ENCODE data around the gene ATAD3C. TPM values are rescaled to one million over a fixed set of nuclear protein-coding genes. Genes with fewer than 3 reads are reported as not detected.
"Not testable (repeated sequence)": the region's sequence is repeated elsewhere in the genome, so short reads cannot be mapped to it uniquely, and the experiment has no call there.

ATAD3C gene
- total RNA-seq, 3 donors from 2014 or later = 0.35 to 1.4 (median 0.55) TPM

GRCh38 chr1:1507305-1507704 is 57.8 kb downstream of the ATAD3C start:
- H3K4me3 ChIP-seq = no peak overlapping the region
- DNase-seq (no peak), ATAC-seq (no peak)
- no peaks in the 10 kb centered on the region for H3K36me3 ChIP-seq (ENCODE audit: low read depth)
- no peak for TF ChIP-seq CTCF (IDR thresholded peaks at IDR 0.05)
- intact Hi-C loops (cut with DNase I, micrococcal nuclease) = no loop called here
- peaks cover 9% of the 10 kb centered on the region for H3K4me1 ChIP-seq (ENCODE audit: low read depth)
- no peaks in the 10 kb centered on the region for H3K9me3 ChIP-seq

- H3K4me3 ChIP-seq; DNase-seq; H3K9me3 ChIP-seq; ATAC-seq; H3K36me3 ChIP-seq (ENCODE audit: low read depth); intact Hi-C loops (cut with DNase I, micrococcal nuclease): not testable (repeated sequence)
- peaks cover 12% of the 10 kb centered on the region for H3K4me1 ChIP-seq (ENCODE audit: low read depth)
Measured at GRCh38 chr1:1508775-1509464, 59.4 kb downstream of the ATAD3C start.

DNA sequence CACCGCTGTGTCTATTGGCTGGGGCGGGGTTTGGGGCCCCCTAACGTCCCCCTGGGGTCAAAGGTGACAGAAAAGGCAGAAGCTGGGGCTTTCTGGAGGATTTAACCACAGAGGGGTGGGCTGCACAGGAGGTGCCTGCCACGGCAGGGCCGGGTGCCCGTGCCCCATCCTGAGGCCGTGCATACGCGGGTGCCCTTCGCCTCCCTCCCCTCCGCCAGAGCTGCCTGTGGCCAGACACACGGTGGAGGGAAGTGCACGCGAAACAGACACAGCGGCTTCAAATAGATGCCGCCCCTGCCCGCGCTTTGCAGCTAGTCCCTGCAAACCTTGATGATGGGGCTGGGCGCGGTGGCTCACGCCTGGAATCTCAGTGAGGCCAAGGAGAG is 60.0 kb downstream of the ATAD3C start:
- H3K4me3 ChIP-seq; H3K9me3 ChIP-seq; ATAC-seq; intact Hi-C loops (cut with DNase I, micrococcal nuclease); H3K36me3 ChIP-seq (ENCODE audit: low read depth); DNase-seq: not testable (repeated sequence)
- peaks cover 12% of the 10 kb centered on the region for H3K4me1 ChIP-seq (ENCODE audit: low read depth)

DNA sequence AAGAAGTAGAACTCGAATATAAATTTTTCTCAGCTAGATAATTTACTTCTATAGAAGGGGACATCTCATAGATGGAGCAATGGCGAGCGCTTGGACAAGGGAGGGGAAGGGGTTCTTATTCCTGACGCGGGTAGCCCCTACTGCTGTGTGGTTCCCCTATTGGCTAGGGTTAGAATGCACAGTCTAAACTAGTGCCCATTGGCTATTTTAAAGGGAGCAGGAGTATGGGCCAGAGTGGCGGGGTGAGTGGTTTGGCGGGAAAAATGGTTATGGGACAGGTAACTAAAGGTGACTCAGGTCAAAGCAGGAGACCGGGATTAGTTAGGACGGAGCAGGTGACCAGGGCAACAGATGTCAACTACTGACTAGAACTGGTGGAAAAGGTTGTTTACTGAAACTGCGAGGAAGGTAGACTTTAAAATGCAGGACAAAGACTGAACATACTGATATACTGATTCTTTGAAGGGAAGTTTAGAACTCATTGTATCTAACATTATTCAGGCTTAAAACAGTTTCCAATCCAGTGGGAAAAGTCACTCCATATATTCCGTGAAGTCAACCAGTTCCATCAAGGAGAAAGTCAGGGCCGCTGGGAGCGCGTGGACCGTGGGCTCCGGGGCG is 61.5 kb downstream of the ATAD3C start:
- Histone ChIP-seq H3K36me3 (ENCODE audit: low read depth) (no peaks in the 10 kb centered on the region), H3K4me3 (peak overlapping the region; percentile 83), H3K9me3 (no peaks in the 10 kb centered on the region), H3K4me1 (ENCODE audit: low read depth) (peaks cover 7% of the 10 kb centered on the region)
- no peak for TF ChIP-seq CTCF (IDR thresholded peaks at IDR 0.05)
- intact Hi-C loops (cut with DNase I, micrococcal nuclease) = no loop called here
- peak in 1 of 3 donors; percentile 23 for DNase-seq
- ATAC-seq = peak; percentile 5

DNA sequence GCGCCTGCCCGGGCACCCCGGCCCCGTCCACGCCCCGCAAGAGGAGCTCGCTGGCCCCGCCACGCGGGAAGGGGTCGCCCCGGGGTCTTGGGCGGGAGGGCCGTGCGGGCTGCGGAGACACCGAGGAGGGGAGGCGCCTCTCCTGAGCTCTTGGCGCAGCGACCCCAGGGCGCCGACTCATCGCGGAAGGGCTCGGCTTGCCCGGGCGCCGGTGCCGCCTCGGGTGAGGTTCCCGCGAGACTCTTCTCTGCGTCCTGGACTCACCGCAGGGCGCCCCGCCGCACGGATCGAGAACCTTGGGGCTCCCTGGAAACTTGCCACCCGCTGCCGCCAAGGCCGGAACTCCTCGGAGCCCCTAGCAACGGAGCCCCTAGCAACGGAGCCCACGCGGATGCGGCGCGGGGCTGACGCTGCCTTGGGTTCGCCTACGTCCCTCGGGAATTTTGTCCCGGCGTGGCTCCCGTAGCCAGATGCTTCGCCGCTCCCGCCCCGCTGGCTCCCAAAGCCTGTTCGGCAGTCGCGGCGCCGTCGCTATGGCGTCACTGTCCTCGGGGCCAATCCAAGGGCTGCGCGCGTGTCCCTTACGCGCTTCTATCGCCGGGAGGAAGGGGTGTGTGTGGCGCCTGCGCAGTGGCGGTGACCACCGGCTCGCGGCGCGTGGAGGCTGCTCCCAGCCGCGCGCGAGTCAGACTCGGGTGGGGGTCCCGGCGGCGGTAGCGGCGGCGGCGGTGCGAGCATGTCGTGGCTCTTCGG is 62.2 kb downstream of the ATAD3C start, which contains the start of gene ATAD3A:
TSS of gene ATAD3A (plus strand) at position 630 of the 753 bp plus-strand sequence. CDS start at position 737, 107 bp downstream.
- Histone ChIP-seq H3K4me3 (peak within 1 kb of the TSS; percentile 83), H3K4me1 (ENCODE audit: low read depth) (peaks cover 7% of the 10 kb centered on the region), H3K36me3 (ENCODE audit: low read depth) (no peaks in the 10 kb centered on the region), H3K9me3 (no peaks in the 10 kb centered on the region)
- ATAC-seq (peak; percentile 98), DNase-seq (peak; percentile 99)
- intact Hi-C loops (cut with DNase I, micrococcal nuclease) = no loop called here
- TF ChIP-seq CTCF (IDR thresholded peaks at IDR 0.05) = no peak

DNA sequence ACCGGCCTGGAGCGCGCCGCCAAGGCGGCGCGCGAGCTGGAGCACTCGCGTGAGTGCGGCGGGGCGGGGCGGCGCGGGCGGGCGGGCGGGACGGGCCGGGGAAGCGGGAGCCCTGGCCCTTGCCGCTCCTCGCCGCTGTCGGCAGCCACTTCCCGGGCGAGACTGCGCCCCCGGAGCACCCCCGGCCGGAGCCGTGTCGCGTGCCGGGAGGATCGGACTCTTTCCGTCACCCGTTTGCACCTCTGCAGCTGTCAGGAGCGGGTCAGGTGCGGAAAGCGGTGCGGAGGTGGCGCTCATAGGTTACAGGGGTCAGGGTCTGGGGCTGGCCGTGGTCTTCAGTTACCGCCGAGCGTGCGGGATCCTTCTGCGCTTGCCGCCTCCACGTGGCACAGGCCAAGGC is 62.9 kb downstream of the ATAD3C start:
- ATAC-seq (peak; percentile 20), DNase-seq (peak in 2 of 3 donors; percentile 56 to 60)
- H3K4me3 ChIP-seq = peak overlapping the region; percentile 83
- intact Hi-C loops (cut with DNase I, micrococcal nuclease); H3K36me3 ChIP-seq (ENCODE audit: low read depth); H3K4me1 ChIP-seq (ENCODE audit: low read depth); H3K9me3 ChIP-seq: not testable (repeated sequence)

GRCh38 chr1:1513675-1514074 is 64.2 kb downstream of the ATAD3C start:
- intact Hi-C loops (cut with DNase I, micrococcal nuclease); H3K4me3 ChIP-seq; ATAC-seq; H3K36me3 ChIP-seq (ENCODE audit: low read depth); H3K9me3 ChIP-seq; DNase-seq; H3K4me1 ChIP-seq (ENCODE audit: low read depth): not testable (repeated sequence)

DNA sequence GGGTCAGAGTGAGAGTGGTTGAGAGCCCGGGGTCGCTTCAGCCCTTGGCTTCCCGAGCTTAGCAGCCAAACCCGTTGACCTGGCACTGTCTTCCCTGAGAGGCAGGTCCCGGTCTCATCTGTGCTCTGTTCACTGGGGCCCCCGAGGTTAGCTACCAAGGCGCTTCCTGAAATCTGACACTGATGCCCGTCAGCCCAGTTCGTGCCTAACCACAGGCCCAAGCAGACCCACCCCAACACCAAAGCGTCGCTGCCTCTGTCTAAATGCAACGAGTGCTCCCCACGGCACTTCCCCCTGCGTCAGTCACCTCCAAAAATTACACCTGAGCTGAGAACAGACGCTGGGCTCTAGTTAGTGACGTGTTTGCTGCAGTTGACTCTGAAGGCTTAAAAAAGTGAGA is 64.9 kb downstream of the ATAD3C start:
- H3K9me3 ChIP-seq; ATAC-seq; intact Hi-C loops (cut with DNase I, micrococcal nuclease); DNase-seq; H3K4me3 ChIP-seq; H3K36me3 ChIP-seq (ENCODE audit: low read depth); H3K4me1 ChIP-seq (ENCODE audit: low read depth): not testable (repeated sequence)

DNA sequence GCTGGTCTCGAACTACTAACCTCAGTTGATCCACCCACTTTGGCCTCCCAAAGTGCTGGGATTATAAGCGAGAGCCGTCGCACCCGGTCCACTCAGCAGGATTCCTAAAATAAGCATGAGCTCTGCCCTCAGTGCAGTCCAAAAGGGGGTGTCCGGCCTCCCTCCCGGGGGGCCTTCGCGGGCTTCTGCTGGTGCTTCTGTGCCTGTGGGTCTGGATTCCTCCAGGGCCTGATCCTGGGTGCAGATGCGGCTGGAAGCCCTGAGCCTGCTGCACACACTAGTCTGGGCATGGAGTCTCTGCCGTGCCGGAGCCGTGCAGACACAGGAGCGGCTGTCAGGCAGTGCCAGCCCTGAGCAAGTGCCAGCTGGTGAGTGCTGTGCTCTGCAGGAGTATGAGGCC is 67.4 kb downstream of the ATAD3C start:
- not testable (repeated sequence) for H3K36me3 ChIP-seq (ENCODE audit: low read depth)

More for the DNA sequence above, 67.4 kb downstream of the ATAD3C start:
- intact Hi-C loops (cut with DNase I, micrococcal nuclease); H3K4me3 ChIP-seq; DNase-seq; ATAC-seq; H3K4me1 ChIP-seq (ENCODE audit: low read depth); H3K9me3 ChIP-seq: not testable (repeated sequence)
